CD4-positive, alpha-beta T cell treated with Interleukin-4 for 1 hour (primary cell): ENCODE data around the gene OTOS.

ENCODE experiments used
- DNase-seq, 2 donors: peaks; one replicate each; pipeline ENCODE4 v3.0.0-alpha.2; 2020 to 2022

Gene OTOS

DNA sequence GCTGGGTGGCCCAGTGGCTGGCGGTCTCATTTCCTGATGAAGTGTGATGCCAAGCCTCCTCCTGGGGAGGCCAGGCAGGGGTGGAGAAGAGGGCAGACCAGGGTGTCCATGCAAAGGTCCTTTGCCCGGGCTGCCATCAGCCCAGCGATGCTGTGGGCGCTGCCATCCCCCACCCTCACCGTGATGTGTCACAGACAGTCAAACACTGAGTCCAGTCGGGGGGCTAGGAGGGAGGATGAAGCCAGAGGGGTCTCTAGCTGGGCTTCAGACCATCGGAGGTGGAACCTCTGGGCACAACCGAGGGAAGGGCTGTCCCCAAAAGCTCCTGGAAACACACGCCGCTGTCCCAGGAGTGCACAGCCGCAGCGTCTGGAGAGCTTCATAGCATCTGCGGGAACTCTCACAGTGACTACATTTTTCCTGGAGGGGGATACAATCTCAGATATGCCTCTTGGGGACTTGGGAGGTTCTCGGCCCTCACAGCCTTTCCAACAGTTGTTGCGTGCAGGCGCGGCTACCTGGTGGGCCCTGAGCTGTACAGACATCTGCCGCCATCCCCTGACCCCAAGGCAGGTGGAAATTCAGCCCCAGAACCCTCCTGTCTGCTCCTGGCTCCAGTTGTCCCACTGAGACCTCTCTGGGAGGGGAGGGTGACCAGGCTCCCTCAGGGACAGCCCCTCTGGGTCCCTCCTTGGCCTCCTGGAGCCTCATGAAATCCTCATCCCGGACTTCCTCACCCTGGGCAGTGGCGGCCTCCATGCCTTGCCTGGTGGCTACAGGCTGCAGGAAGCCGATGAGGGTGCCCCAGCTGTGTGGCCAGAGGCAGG, 26.5 kb upstream of the OTOS start:
- no peak for DNase-seq

DNA sequence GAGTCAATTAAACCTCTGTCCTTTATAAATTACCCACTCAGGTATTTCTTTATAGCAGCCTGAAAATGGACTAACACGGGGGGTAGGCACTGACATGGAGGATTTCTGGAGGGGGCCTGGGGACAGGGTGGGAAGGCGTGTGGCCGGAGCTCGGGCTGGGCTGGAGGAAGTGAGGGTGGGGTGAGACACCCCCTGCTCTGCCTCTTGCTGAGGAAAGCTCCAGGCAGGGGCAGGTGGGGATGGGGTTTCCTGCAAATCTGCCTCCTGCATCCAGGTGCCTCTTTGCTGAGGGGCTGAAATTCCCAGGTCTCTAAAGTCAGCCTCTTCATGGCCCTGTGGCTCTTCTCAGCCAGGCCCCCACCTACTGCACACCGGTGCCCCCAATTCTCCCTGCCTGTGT, 25.7 kb upstream of the OTOS start:
- DNase-seq: no peak

DNA sequence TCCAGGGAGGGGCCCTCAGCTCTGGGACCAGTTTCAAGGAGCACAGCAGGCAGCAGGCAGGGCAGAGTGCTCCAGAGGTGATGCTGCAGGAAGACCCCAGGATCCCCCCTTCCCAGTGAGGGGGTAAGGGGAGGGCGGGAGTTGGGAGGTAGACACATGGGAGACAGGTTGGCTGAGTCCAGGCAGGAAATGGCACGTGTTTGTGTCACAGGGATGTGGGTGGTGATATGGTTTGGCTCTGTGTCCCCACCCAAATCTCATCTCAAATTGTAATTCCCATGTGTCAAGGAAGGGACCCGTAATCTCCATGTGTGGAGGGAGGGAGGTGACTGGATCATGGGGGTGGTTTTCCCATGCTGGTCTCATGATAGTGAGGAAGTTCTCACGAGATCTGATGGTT, 25.2 kb upstream of the OTOS start:
- DNase-seq: no peak

DNA sequence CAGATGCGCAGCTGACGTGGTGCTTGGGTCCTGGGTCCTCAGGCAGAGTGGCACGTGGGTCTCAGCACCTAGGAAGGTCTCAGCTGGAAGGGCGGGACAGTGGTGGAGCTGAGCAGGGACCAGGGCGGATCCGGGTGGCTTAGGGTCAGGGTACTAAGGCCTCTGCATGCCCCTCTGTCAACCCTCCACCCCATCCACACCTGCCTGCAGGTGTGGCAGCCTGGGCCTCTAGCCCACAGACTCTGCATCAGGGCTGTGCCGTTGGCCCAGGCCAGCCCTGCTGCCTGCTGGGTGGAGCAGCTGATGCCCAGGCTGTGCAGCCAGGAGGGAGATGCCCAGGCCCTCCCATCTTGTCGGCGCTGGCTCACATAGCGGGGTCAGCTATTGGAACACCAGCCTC, 24.6 kb upstream of the OTOS start:
- DNase-seq: no peak

DNA sequence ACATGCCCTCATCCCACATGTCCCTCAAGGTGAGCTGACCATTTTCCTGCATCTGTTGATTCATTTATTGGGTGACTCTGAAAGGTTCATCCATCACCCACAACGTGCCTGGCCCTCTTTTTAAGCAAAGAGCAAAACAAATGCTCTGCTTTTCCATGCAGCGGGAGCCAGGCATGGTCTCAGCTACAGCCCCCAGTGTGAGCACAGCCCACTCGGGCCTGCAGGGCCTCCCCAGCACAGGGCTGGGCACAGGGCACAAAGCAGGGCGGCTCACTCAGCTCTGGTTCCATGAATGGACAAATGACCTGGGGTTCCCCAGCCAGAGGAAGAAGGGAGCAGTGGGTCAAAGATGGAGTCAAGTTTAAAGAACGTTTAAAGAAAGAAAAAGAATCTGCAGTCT, 24.1 kb upstream of the OTOS start:
- DNase-seq: no peak

DNA sequence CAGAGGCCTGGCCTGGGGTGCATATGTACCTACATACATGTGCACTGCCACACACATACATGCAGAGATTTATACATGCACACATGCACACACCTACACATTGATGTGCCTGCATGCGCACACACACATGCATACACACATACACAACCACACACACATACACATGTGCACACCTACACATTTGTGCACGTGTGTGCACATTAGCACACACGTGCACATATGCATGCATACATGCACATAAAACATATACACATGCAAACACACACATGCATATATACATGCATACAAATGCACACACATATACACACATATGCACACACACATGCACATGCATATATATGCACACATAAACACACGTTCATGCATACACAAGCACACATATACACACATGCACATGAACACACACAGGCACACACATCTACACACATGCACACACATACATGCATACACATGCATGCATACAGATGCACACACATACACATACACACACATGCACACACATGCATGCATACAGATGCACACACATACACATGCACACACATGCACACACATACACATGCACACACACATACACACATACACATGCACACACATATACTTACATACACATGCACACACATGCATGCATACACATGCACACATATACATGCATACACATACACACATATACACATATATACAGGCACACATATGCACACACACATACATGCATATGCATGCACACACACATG, 23.6 kb upstream of the OTOS start:
- no peak for DNase-seq

DNA sequence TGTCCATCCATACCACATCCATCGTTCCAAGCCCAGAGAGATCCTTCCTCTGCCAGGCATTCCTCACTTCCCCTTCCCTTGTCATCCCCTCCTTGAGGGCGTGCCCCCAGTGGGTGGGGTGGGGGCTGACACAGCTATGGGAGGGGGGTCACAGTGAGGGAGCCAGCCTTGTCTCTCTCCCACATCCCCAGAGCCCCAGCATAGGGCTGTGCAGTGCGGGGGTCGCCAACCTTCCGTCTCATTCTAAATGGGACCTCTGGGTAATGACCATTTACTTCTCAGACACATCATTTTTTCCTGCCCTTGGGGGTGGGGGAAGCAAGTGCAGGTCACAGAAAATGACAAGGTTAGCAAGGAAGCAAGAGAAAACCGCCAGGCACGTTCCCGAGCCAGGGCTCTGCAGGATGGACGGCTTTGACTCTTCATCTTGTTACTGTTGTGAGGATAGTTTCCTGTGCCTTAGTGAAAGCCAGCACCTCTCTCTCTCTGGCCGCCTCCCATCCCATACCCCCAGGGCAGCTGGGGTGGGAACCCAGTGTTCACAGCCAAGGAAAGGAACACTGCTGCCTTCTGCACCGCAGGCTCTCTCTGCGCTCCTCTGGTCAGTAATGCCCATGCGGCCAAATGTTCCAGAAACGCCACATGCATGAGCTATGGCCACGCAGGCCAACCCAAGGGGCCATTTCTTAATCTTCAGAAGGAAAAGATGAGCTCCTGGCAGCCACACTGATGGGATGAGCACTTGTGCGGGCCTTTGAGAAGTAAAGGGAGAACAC, 22.7 kb upstream of the OTOS start:
- DNase-seq: no peak

DNA sequence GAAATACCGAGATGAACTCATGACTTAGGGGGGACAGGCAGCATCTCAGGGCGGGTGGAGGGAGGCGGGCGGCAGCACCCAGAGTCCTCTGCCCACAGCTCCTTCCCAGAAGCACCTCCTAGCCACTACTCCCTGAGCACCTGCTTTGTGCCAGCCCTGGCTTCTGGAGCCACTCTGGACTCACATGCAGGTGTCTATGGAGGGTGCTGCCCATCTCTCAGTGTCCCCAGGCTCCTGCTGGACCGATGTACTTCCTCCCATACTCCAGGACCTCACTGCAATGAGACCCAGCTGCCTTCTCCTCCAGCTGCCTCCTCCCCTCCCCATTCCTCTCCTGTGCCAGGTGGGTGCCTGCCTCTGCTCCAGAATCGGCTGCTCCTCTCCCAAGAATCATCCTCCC, 22.1 kb upstream of the OTOS start:
- no peak for DNase-seq

DNA sequence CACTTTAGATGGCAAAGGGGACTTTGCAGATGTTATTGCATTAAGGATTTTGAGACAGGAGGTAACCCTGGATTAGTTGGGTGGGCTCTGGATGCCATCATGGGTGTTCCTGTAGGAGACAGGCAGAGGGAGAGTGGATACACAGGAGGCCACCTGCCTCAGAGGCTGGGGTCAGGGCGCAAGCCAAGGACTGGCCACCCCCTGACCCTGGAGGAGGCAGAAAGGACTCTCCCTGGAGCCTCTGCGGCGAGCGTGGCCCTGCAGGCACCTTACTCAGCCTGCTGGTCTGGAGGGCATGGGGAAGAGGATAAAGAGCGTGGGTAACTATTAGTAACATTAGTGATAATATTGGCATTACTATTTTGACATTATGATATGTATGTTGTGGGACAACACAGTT, 21.6 kb upstream of the OTOS start:
- DNase-seq: no peak

DNA sequence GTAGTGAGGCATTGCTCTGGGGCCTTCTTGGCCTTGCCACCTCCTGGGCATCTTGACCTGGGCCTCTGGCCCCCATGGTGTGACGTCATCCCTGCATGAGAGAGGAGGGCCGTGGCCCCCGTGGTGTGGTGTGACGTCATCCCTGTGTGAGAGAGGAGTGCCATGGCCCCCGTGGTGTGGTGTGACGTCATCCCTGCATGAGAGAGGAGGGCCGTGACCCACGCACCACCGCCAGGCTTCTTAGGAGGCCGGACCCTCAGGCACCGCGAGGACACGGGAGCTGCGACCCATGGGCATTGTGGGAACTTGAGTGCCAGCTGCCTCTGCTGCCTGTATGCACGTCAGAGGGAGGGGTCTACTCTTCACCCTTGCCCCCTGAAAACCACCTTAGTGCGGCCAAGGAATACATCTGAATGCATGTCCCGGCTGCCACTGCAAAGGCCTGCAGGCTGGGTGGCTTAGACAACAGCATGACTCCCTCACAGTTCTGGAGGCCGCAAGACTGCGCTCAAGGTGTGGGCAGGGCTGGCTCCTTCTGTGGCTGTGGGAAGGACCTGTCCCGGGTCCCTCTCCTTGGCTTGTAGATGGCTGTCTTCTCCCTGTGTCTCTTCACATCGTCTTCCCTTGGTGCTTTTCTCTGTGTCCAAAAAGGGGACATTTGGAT, 20.8 kb upstream of the OTOS start:
- no peak for DNase-seq

DNA sequence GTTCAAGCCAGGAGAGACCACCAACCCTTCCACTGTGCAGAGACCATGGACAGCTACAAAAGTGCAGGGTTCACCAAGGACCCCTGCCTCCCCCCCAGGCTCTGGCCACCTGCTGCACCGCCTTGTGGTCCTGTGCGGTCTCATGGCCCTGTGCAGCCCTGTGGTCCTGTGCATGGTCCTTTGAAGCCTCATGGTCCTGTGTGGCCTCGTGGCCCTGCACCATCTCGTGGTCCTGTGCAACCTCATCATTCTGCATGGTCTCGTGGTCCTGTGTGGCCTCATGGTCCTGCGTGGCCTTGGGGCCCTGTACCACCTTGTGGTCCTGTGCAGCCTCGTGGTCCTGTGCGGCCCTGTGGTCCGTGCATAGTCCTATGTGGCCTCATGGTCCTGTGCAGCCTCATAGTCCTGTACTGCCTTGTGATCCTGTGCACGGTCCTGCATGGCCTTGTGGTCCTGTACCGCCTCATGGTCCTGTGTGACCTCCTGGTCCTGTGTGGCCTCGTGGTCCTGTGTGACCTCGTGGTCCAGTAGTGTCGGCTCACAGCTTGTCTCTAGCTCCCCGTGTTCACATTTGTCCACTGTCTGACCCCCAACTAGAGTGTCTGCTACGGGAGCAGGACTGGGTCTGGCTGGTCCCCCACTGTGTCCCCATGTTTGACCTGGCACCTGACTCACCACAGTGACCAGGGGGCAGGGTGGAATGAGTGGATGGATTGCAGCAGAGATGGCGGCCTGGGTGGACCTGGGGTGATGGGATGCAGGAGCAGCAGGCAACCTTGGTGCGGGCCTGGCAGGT, 20.0 kb upstream of the OTOS start:
- no peak for DNase-seq

DNA sequence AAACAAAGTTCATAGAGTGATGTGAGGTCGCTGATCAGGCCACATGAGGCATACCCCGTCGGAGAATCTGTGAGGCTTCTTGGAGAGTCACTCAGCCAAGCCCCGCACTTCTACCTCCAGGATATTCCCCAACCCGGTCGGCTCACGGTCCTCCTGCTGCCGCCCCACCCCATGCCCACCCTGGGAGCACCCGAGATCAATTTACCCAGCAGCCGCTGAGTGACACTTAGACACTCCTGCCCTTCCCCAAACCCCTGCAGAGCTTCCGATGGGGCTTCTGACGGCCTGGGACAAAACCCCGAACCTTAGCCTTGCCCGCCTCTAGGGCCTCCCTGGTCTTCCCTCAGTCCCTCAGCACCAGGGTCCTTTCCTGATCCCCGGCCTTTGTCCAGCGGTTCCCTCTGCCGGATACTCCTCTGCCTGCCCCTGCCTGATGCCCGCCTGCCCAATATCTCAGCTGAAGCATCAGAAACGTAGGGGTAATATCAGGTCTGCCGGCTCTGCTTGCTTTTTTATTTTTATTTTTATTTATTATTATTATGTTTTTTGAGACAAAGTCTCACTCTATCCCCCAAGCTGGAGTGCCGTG, 18.9 kb upstream of the OTOS start:
- DNase-seq: no peak

DNA sequence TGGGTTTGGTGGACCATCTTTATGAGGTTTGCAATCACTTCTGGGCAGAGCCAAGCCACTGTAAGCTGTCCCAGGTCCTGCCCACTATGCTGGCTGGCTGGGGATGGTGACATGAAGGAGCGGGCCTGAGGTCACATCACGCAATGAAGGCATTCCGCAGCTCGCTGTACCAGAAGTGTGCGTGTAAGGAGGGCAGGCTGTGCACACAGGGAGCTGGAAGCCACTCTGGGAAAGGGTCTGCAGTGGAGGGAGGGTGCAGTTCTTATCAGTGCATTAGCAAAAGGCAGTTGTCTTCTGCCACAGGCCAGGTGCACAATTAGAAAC, 16.7 kb upstream of the OTOS start:
- no peak for DNase-seq

DNA sequence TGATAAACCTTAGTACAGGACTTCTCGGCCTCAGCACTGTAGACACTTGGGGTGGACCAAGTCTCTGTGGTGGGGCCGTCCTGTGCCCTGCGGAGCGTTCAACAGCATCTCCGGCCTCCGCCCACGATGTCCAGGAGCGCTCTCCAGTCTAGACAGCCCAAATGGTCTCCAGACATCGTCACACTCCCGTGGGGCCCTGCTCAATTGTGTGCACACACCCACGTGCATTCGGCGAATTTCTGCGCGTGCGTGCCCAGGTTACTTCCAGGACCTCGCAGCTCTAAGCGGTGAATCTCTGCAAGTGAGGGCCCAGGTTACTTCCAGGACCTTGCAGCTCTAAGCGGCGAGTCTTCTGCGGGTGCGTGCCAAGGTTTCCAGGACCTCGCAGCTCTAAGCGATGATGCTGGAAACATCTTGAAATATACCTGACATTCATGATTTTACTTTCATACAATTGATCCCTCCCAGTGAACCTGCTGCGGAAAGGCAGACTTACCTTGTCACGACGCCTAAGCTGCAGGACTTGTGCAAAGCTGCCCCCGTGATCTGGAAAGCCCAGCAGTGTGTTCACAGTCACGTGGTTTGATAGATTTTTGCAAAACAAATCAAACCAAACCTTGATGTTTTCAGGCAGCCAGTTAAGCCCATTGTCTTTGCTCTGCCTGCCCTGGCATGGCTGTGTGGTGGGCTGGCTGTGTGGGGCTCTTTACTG, 16.1 kb upstream of the OTOS start:
- DNase-seq: no peak

DNA sequence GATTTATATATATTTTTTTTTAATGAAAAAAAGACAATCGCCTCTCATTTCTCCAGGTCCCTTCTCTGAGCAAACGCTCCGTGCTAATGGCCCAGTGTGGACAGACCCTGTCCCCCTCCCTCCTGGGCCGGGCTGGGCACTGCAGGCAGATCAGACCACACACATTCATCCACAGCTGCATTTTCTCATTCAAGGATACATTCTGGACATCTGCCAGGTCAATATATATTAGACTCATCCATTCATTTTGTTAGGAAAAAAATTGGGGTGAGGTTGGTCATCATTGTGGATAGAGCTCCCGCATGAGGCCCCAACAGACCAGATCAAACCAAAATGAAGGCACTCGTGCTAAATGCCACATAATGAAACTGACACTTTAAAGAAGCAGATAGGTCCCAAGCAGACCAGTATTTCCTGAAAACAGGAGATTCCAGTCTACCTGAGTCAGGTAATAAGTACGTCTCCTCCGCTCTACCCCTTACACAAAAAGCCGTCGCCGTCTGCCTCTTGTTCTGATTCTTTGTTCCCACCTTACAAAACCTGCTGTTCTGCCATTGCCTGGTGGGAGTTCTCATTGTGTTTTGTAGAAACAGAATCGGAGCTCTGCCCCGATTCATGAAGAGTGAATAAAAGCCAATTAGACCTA, 15.4 kb upstream of the OTOS start:
- no peak for DNase-seq

DNA sequence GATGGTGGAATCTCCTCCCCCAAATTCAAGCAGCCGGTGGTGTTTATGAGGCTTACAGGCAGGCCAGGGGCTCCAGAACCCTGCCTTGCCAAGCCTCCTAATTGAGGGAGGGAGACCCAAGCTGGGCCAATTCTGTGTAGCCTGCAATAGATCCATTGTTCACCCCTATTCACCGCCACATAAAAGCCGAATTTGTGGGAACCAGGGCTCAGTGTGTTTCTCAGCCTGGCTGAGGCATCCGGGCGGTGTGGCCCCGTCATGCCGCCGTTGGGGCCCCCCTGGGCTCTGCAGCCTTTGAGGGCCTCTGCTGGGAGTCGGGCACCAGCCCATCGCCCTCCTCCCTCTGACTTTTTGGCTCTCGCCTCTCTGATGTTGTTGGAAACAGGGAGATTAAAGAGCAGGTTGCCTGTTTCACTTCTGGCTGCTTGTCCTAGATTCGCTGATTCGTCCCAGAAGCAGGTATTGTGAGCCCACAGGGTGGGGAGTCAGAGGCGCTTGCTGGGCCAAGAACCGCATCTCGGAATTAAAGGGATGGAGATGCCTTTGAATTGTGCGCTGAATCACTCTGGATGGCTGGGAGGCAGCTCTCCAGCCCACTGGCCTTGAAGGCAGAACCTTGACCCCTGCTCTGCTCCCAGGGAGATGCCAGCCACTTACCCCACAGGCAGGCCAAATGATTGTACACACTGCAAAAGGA, 14.7 kb upstream of the OTOS start:
- no peak for DNase-seq

DNA sequence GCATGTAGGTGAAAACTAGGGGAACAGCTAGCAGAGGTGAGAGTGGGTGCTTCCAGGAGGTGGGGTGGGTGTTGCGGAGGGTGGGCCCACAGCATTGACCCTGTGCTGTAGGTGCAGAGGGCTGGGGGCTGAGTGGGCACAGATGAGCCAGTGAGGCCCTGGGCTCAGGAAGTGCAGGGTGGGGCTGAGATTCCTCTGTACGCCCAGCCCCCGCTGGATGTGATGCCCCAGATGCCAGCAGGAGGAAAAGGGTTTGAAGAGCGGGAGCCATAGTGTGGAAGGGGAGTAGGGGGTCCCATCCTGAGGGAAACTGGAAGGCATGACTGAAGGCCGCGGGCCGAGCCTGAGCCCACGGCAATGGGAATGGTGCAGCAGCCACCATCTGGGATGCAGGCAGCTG, 14.1 kb upstream of the OTOS start:
- no peak for DNase-seq

DNA sequence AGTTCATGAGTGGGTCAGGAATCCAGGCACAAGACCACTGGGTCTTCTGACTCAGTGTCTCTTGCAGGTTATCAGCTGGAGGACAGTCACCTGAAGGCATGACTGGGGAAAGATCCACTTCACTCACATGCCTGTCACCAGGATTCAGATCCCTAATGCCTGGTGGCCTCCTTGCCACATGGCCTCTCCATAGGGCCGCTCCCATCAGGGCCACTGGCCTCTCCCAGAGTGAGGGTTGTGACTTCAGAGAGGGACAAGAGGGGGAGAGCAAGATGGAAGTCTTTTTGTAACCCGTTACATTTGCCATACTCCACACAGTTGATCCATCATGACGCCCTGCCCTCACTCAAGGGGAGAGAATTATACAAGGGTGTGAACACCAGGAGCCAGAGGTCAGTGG, 13.0 kb upstream of the OTOS start:
- DNase-seq: no peak

DNA sequence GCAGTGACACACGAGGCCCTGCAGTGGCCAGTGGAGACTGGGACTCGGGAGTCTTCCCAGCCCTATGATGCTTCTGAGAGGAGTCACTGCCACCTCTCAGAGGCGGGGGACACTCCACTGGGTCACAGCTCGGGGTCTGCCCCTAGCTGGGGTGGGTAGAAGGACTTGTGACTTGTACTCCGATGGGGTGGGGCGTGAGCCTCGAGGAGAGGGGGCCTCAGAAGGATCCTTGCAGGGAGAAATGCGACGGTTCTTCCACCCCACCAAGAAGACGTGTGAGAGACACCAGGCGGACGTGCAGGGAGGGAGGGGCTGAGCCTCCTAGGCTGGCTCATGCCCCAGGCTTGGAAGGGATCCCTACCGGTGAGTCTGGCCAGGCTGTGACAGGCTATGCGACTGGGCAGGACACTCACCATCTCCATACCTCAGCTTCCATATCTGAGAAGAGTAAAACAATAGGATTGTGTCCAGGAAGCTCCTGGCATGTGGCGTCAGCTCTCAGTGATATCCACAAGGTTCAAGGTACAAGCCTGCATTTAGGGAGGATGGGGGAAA, 11.1 kb upstream of the OTOS start:
- no peak for DNase-seq
